H1 (cell line): ENCODE results near the gene PNMA6E. TPM values are rescaled to one million over a fixed set of nuclear protein-coding genes. Genes with fewer than 3 reads are reported as not detected.

ENCODE experiments used
- CTCF ChIA-PET: fragments of 300-600 bp; sonication (Branson Sonifier 250); formaldehyde crosslinking; loops from one replicate; lab custom pipeline; 2021; ENCODE audit not compliant: partially characterized antibody; lab: Charles Lee
- POLR2A ChIA-PET: fragments of 300-600 bp; sonication (Branson Sonifier 250); formaldehyde crosslinking; loops from one replicate; lab custom pipeline; 2021; ENCODE audit warnings: inconsistent platforms; ENCODE audit not compliant: partially characterized antibody; lab: Charles Lee
- DNase-seq, 2 experiments: peaks; one replicate each; pipeline versions ENCODE4 v3.0.0 to v3.0.0-alpha.2; 2010 to 2022; ENCODE audit warnings: low spot score in 2 of 2, low read depth in 1 of 2, mixed read lengths in 1 of 2
- FAIRE-seq: peaks from 2 replicates; lab custom pipeline; 2011; peaks lifted over from hg19 to GRCh38; lab: Jason Lieb, UNC
- H2AFZ ChIP-seq: 2 replicates; pipeline ENCODE4 v1.8.1; 2012; ENCODE audit warnings: low read length, inconsistent platforms
- H2AK5ac ChIP-seq: 2 replicates; pipeline ENCODE4 v1.6.1; 2013; ENCODE audit warnings: low read depth, low read length
- H2BK120ac ChIP-seq: replicated peaks from 2 replicates; pipeline ENCODE3; 2013; ENCODE audit warnings: low read depth, low read length, inconsistent platforms
- H2BK12ac ChIP-seq: 2 replicates; pipeline ENCODE4 v1.6.1; 2013; ENCODE audit warnings: low read depth, low read length
- H2BK15ac ChIP-seq: 2 replicates; pipeline ENCODE4 v1.6.1; 2013; ENCODE audit warnings: low read length
- H2BK20ac ChIP-seq: 2 replicates; pipeline ENCODE4 v1.6.1; 2013; ENCODE audit warnings: low read length
- H2BK5ac ChIP-seq: 2 replicates; pipeline ENCODE4 v1.6.1; 2013; ENCODE audit warnings: low read depth, low read length
- H3K14ac ChIP-seq: 2 replicates; pipeline ENCODE4 v1.6.1; 2013; ENCODE audit warnings: inconsistent platforms; ENCODE audit not compliant: insufficient read length
- H3K18ac ChIP-seq: 2 replicates; pipeline ENCODE4 v1.6.1; 2013; ENCODE audit warnings: low read length; ENCODE audit errors: extremely low read depth
- H3K23ac ChIP-seq: 2 replicates; pipeline ENCODE4 v1.6.1; 2013; ENCODE audit warnings: inconsistent platforms; ENCODE audit not compliant: insufficient read length
- H3K23me2 ChIP-seq: 2 replicates; pipeline ENCODE4 v1.6.1; 2013; ENCODE audit warnings: low read depth, low read length
- H3K27ac ChIP-seq: 2 replicates; pipeline ENCODE4 v1.6.1; 2011; ENCODE audit warnings: low read depth, low read length, inconsistent platforms
- H3K27me3 ChIP-seq, 4 experiments: replicated peaks in 1 of 4; 1 replicate in 1 of 4; 2 replicates in 3 of 4; pipeline versions ENCODE4 v1.6.1 to v1.8.1; 2011 to 2013; ENCODE audit warnings: low read length in 3 of 4, mild to moderate bottlenecking in 3 of 4, inconsistent platforms in 2 of 4, mixed read lengths in 2 of 4, moderate library complexity in 1 of 4; ENCODE audit not compliant: control insufficient read depth in 3 of 4, insufficient read depth in 3 of 4; ENCODE audit errors: extremely low read depth in 1 of 4
- H3K36me3 ChIP-seq, 4 experiments: 2 replicates each; pipeline versions ENCODE4 v1.6.1 to v1.8.1; 2011 to 2013; ENCODE audit warnings: mild to moderate bottlenecking in 4 of 4, low read length in 3 of 4, moderate library complexity in 2 of 4, control low read depth in 1 of 4, inconsistent platforms in 1 of 4; ENCODE audit not compliant: insufficient read depth in 4 of 4, control insufficient read depth in 2 of 4
- H3K4ac ChIP-seq: replicated peaks from 2 replicates; pipeline ENCODE3; 2013; ENCODE audit warnings: low read length, low read depth, mixed read lengths, inconsistent platforms; ENCODE audit not compliant: insufficient read length
- H3K4me1 ChIP-seq, 4 experiments: replicated peaks in 1 of 4; 1 replicate in 1 of 4; 2 replicates in 3 of 4; pipeline versions ENCODE4 v1.6.1 to v1.8.1; 2011 to 2013; ENCODE audit warnings: low read length in 3 of 4, inconsistent platforms in 2 of 4, mixed read lengths in 1 of 4; ENCODE audit not compliant: insufficient read depth in 4 of 4, control insufficient read depth in 3 of 4
- H3K4me2 ChIP-seq, 2 experiments: 2 replicates each; pipeline versions ENCODE4 v1.6.1 to v1.8.1; 2011 to 2013; ENCODE audit warnings: low read depth in 2 of 2, low read length in 2 of 2, control low read depth in 1 of 2, inconsistent platforms in 1 of 2, mild to moderate bottlenecking in 1 of 2; ENCODE audit not compliant: insufficient read depth in 1 of 2
- H3K4me3 ChIP-seq, 4 experiments: fragments of 200-600, 300-600 bp in 1 of 4; sonication (generic), shearing (Covaris generic), sonication (Bioruptor Twin) in 1 of 4; 2 replicates each; pipeline versions ENCODE4 v1.5.1 to v1.8.1; 2011 to 2016; ENCODE audit warnings: low read length in 4 of 4, low read depth in 3 of 4, control low read depth in 2 of 4, inconsistent platforms in 2 of 4, mild to moderate bottlenecking in 2 of 4, mixed read lengths in 1 of 4, moderate library complexity in 1 of 4; ENCODE audit not compliant: insufficient read depth in 2 of 4; ENCODE audit errors: extremely low read depth in 1 of 4
- H3K56ac ChIP-seq: replicated peaks from 2 replicates; pipeline ENCODE3; 2013; ENCODE audit warnings: low read depth, mild to moderate bottlenecking, mixed read lengths, low read length, inconsistent platforms; ENCODE audit not compliant: insufficient read length
- H3K79me1 ChIP-seq: 2 replicates; pipeline ENCODE4 v1.6.1; 2013; ENCODE audit warnings: low read depth, low read length, control low read depth
- H3K79me2 ChIP-seq, 2 experiments: 2 replicates each; pipeline versions ENCODE4 v1.6.1 to v1.8.1; 2012 to 2013; ENCODE audit warnings: low read length in 2 of 2, mild to moderate bottlenecking in 2 of 2, inconsistent platforms in 1 of 2; ENCODE audit not compliant: insufficient read depth in 2 of 2, control insufficient read depth in 1 of 2
- H3K9ac ChIP-seq, 4 experiments: replicated peaks in 1 of 4; 1 replicate in 1 of 4; 2 replicates in 3 of 4; pipeline versions ENCODE4 v1.6.1 to v1.8.1; 2011 to 2013; ENCODE audit warnings: low read depth in 3 of 4, low read length in 3 of 4, control low read depth in 2 of 4, mild to moderate bottlenecking in 2 of 4, moderate library complexity in 2 of 4, inconsistent platforms in 1 of 4; ENCODE audit errors: extremely low read depth in 1 of 4
- H3K9me3 ChIP-seq, 2 experiments: 2 replicates each; pipeline versions ENCODE4 v1.6.1 to v1.8.1; 2012 to 2013; ENCODE audit warnings: mild to moderate bottlenecking in 2 of 2, moderate library complexity in 2 of 2, control low read depth in 1 of 2, inconsistent platforms in 1 of 2, low read depth in 1 of 2, low read length in 1 of 2, mixed read lengths in 1 of 2; ENCODE audit not compliant: insufficient read depth in 2 of 2
- H4K20me1 ChIP-seq, 2 experiments: replicated peaks in 1 of 2; 2 replicates each; pipeline versions ENCODE3 to v1.8.1; 2011 to 2013; ENCODE audit warnings: inconsistent platforms in 2 of 2, low read length in 2 of 2, mild to moderate bottlenecking in 1 of 2; ENCODE audit not compliant: insufficient read depth in 2 of 2, control insufficient read depth in 1 of 2
- H4K5ac ChIP-seq: 2 replicates; pipeline ENCODE4 v1.6.1; 2013; ENCODE audit warnings: low read length, low read depth, mixed read lengths, inconsistent platforms; ENCODE audit not compliant: insufficient read length
- H4K8ac ChIP-seq: 2 replicates; pipeline ENCODE4 v1.8.0; 2013; ENCODE audit warnings: mild to moderate bottlenecking, moderate library complexity, low read length, inconsistent platforms; ENCODE audit not compliant: insufficient read depth; ENCODE audit errors: extremely low read depth
- H4K91ac ChIP-seq: replicated peaks from 2 replicates; pipeline ENCODE3; 2013; ENCODE audit warnings: low read length, mixed read lengths, inconsistent platforms; ENCODE audit not compliant: insufficient read length
- BCL11A ChIP-seq, 2 experiments: IDR thresholded peaks; one replicate each; pipeline ENCODE4 v1.6.1; 2011; ENCODE audit warnings: low read depth in 2 of 2, low read length in 2 of 2, mild to moderate bottlenecking in 2 of 2
- BRCA1 ChIP-seq: IDR thresholded peaks from 2 replicates; pipeline ENCODE4 v1.6.1; 2012; ENCODE audit warnings: low read depth, low read length, improper control_type of control experiment
- CREB1 ChIP-seq: IDR thresholded peaks from 2 replicates; pipeline ENCODE4 v1.6.1; 2012; ENCODE audit warnings: inconsistent platforms
- EGR1 ChIP-seq: IDR thresholded peaks from 2 replicates; pipeline ENCODE4 v1.6.1; 2011; ENCODE audit warnings: low read depth, low read length, borderline replicate concordance
- EZH2 ChIP-seq: fragments of 200-600 bp; sonication (generic); IDR thresholded peaks from 2 replicates; pipeline ENCODE4 v1.7.1; 2012; ENCODE audit warnings: low read depth, mild to moderate bottlenecking, moderate library complexity, low read length, inconsistent platforms; ENCODE audit not compliant: severe bottlenecking
- HDAC2 ChIP-seq, 2 experiments: fragments of 300-600 bp in 1 of 2; sonication (generic) in 1 of 2; IDR thresholded peaks; 2 replicates each; pipeline ENCODE4 v1.6.1; 2011 to 2012; ENCODE audit warnings: low read depth in 2 of 2, low read length in 2 of 2, mild to moderate bottlenecking in 2 of 2, moderate library complexity in 2 of 2, borderline replicate concordance in 1 of 2, inconsistent platforms in 1 of 2
- KDM5A ChIP-seq: fragments of 200-600 bp; IDR thresholded peaks from 2 replicates; pipeline ENCODE4 v1.7.1; 2012; ENCODE audit warnings: mild to moderate bottlenecking, low read length, inconsistent platforms, mixed read lengths
- NANOG ChIP-seq: IDR thresholded peaks from 2 replicates; pipeline ENCODE4 v1.6.1; 2011; ENCODE audit warnings: low read length, low read depth, mild to moderate bottlenecking, inconsistent platforms; ENCODE audit not compliant: insufficient read depth, poor library complexity, severe bottlenecking
- RFX5 ChIP-seq: IDR thresholded peaks from 2 replicates; pipeline ENCODE4 v1.6.1; 2011; ENCODE audit warnings: low read depth, low read length, improper control_type of control experiment, borderline replicate concordance
- RNF2 ChIP-seq: fragments of 200-900, 300-1000 bp; sonication (generic); IDR thresholded peaks from 2 replicates; pipeline ENCODE4 v1.7.1; 2016; ENCODE audit warnings: borderline replicate concordance, low read depth, mild to moderate bottlenecking, antibody characterized with exemption, low read length; ENCODE audit not compliant: poor library complexity, severe bottlenecking; ENCODE audit errors: missing control alignments
- SIN3A ChIP-seq, 2 experiments: IDR thresholded peaks in 1 of 2; conservative IDR thresholded peaks in 1 of 2; 2 replicates each; pipeline ENCODE4 v1.6.1; 2011 to 2012; ENCODE audit warnings: low read length in 2 of 2, improper control_type of control experiment in 1 of 2, low read depth in 1 of 2, mild to moderate bottlenecking in 1 of 2
- SUZ12 ChIP-seq: fragments of 200-600 bp; sonication (generic); IDR thresholded peaks from 2 replicates; pipeline ENCODE4 v1.6.1; 2012; ENCODE audit warnings: mild to moderate bottlenecking, inconsistent platforms, low read length, moderate library complexity, mixed read lengths
- TCF12 ChIP-seq: IDR thresholded peaks from 2 replicates; pipeline ENCODE4 v1.6.1; 2011; ENCODE audit warnings: low read depth, mild to moderate bottlenecking, low read length
- YY1 ChIP-seq: IDR thresholded peaks from 2 replicates; pipeline ENCODE4 v1.6.1; 2011; ENCODE audit warnings: low read depth, mild to moderate bottlenecking, low read length
- WGBS, 2 experiments: shearing (Covaris generic) in 1 of 2; methylation state at CpG; one replicate each; pipeline versions ENCODE4 v1.1.6 to v1.1.7; 2013 to 2015; ENCODE audit warnings: low lambda C conversion rate in 2 of 2, mixed read lengths in 2 of 2, inconsistent platforms in 1 of 2, low coverage in 1 of 2, missing lambda C conversion rate in 1 of 2; ENCODE audit not compliant: insufficient replicate concordance in 2 of 2, insufficient coverage in 1 of 2, insufficient read length in 1 of 2; ENCODE audit errors: extremely low coverage in 1 of 2, missing lambda C conversion rate in 1 of 2; 5-methylcytosine and 5-hydroxymethylcytosine counted together
- polyA plus RNA-seq, 7 experiments: library from polyadenylated mRNA; depleted of rRNA in 3 of 7; stranded (reverse) in 5 of 7; unstranded in 2 of 7; fragments of >200 nt in 5 of 7; fragments of 200-250 nt in 2 of 7; gene quantifications; 1 replicate in 5 of 7; 2 replicates in 1 of 7; 4 replicates in 1 of 7; pipeline versions ENCODE4 v1.2.1 to v1.2.3, GENCODE V29; 2011 to 2013; ENCODE audit warnings: missing spikeins in 2 of 7, mixed read lengths in 2 of 7
- total RNA-seq: library from RNA; stranded (reverse); fragmentation: NEBNext Ultra II Directional; extraction: Animal tissue kit (Norgen Biotek cat#: 25700); gene quantifications from 2 replicates; pipeline ENCODE4 v1.2.1, GENCODE V29; 2021

Gene PNMA6E
- total and polyA plus RNA-seq, 2 of the 8 experiments (the other 6 are each of a cell fraction or from before 2014, with no cell fraction given), result not detected

DNA sequence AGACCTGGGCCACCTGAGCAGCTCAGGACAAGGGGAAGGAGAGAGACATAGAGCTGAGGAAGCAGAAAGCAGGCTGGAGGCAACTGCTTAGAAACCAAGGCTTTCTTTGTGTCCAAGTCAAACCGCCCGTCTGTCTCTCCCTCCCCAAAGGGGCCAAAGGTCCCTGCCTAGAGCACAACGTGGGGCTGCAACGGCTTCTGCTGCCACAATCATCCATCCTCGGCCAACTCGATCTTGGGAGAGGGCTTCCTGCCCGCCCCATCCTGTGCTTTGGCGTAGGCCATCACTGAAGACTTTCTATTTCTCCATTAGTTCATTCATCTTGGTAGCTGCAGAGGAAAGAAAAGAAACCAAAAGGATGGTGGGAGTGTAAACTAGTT lies 46.4 kb upstream of the PNMA6E start:
- no peak overlapping the region for H2BK12ac ChIP-seq
- DNase-seq, result no peak
- no peak for TF ChIP-seq SIN3A (conservative IDR thresholded peaks at IDR 0.05 in 1 of 2, IDR thresholded peaks at IDR 0.05 in 1 of 2; ENCODE audit: low read depth in 1 of 2, low read length in 2 of 2)
- TF ChIP-seq NANOG, result no peak
- TF ChIP-seq EGR1, result no peak
- TF ChIP-seq TCF12, result no peak
- no peak for TF ChIP-seq KDM5A
- no peak for TF ChIP-seq SUZ12
- no peak for TF ChIP-seq HDAC2 (IDR thresholded peaks at IDR 0.05; ENCODE audit: borderline replicate concordance in 1 of 2, low read depth in 2 of 2, low read length in 2 of 2)
- no peak for TF ChIP-seq RNF2
- TF ChIP-seq EZH2, result no peak
- TF ChIP-seq RFX5, result no peak
- TF ChIP-seq YY1, result no peak
- TF ChIP-seq BRCA1, result no peak
- no peak for TF ChIP-seq BCL11A (IDR thresholded peaks at IDR 0.05; ENCODE audit: low read depth in 2 of 2, low read length in 2 of 2)
- TF ChIP-seq CREB1, result no peak

More for the DNA sequence above, 46.4 kb upstream of the PNMA6E start:
- H3K23me2 ChIP-seq, result no peaks in the 10 kb centered on the region
- no peak overlapping the region for H2BK20ac ChIP-seq
- no peak overlapping the region for H3K18ac ChIP-seq
- H2AK5ac ChIP-seq, result no peak overlapping the region
- H3K14ac ChIP-seq, result no peak overlapping the region
- H3K4me1 ChIP-seq, result no peaks in the 10 kb centered on the region
- H3K4me3 ChIP-seq, result no peak overlapping the region
- H4K20me1 ChIP-seq, result no peaks in the 10 kb centered on the region
- no peak overlapping the region for H4K8ac ChIP-seq
- no peak overlapping the region for H3K23ac ChIP-seq
- no peak overlapping the region for H2BK15ac ChIP-seq
- no peak overlapping the region for H2BK120ac ChIP-seq
- no peak overlapping the region for H3K4me2 ChIP-seq
- no peaks in the 10 kb centered on the region for H3K79me2 ChIP-seq
- H3K27ac ChIP-seq, result no peak overlapping the region
- H3K79me1 ChIP-seq, result no peaks in the 10 kb centered on the region
- H3K56ac ChIP-seq, result no peak overlapping the region
- H3K9me3 ChIP-seq, result no peaks in the 10 kb centered on the region
- H3K36me3 ChIP-seq, result no peaks in the 10 kb centered on the region; a peak in 1 of 8 replicates
- WGBS, 2 experiments, result 90% methylated on average over 8 of the region's 8 CpGs; no CpG with 5 or more reads in 1 of the 2 experiments
- POLR2A ChIA-PET, result no interaction called here
- no peaks in the 10 kb centered on the region for H3K27me3 ChIP-seq
- H3K4ac ChIP-seq, result no peak overlapping the region
- no peak overlapping the region for H4K91ac ChIP-seq
- H2BK5ac ChIP-seq, result no peak overlapping the region
- H4K5ac ChIP-seq, result no peak overlapping the region
- no peak overlapping the region for H3K9ac ChIP-seq
- FAIRE-seq, result no peak
- CTCF ChIA-PET, result no interaction called here
- no peak overlapping the region for H2AFZ ChIP-seq
